ENCODE measurements around the gene PSME3IP1.

GRCh38 chr16:57115168-57115513 is 70.7 kb downstream of the PSME3IP1 start:
- TF ChIP-seq MLX (CRISPR knock-in tag; IDR thresholded peaks at IDR 0.05) (no peak), ZNF219 (CRISPR knock-in tag; IDR thresholded peaks at IDR 0.05; ENCODE audit: borderline replicate concordance) (no peak), CREB1 (CRISPR knock-in tag; IDR thresholded peaks at IDR 0.05) (no peak), CDX4 (CRISPR knock-in tag; IDR thresholded peaks at IDR 0.05; ENCODE audit: borderline replicate concordance) (no peak), ATF3 (CRISPR knock-in tag; conservative IDR thresholded peaks at IDR 0.05) (no peak), RELA (CRISPR knock-in tag; IDR thresholded peaks at IDR 0.05; ENCODE audit: borderline replicate concordance) (no peak), MAX (CRISPR knock-in tag; IDR thresholded peaks at IDR 0.05) (no peak), CREM (CRISPR knock-in tag; IDR thresholded peaks at IDR 0.05) (no peak), TP53 (CRISPR knock-in tag; IDR thresholded peaks at IDR 0.05) (no peak), TEAD4 (CRISPR knock-in tag; IDR thresholded peaks at IDR 0.05) (no peak), E2F1 (CRISPR knock-in tag; IDR thresholded peaks at IDR 0.05) (no peak)
- TF ChIP-seq, protein P1, sequence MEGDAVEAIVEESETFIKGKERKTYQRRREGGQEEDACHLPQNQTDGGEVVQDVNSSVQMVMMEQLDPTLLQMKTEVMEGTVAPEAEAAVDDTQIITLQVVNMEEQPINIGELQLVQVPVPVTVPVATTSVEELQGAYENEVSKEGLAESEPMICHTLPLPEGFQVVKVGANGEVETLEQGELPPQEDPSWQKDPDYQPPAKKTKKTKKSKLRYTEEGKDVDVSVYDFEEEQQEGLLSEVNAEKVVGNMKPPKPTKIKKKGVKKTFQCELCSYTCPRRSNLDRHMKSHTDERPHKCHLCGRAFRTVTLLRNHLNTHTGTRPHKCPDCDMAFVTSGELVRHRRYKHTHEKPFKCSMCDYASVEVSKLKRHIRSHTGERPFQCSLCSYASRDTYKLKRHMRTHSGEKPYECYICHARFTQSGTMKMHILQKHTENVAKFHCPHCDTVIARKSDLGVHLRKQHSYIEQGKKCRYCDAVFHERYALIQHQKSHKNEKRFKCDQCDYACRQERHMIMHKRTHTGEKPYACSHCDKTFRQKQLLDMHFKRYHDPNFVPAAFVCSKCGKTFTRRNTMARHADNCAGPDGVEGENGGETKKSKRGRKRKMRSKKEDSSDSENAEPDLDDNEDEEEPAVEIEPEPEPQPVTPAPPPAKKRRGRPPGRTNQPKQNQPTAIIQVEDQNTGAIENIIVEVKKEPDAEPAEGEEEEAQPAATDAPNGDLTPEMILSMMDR (IDR thresholded peaks at IDR 0.05) = no peak
- TF ChIP-seq, protein P2, sequence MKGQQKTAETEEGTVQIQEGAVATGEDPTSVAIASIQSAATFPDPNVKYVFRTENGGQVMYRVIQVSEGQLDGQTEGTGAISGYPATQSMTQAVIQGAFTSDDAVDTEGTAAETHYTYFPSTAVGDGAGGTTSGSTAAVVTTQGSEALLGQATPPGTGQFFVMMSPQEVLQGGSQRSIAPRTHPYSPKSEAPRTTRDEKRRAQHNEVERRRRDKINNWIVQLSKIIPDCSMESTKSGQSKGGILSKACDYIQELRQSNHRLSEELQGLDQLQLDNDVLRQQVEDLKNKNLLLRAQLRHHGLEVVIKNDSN (CRISPR knock-in tag; IDR thresholded peaks at IDR 0.05) = no peak
